GM12878 (cell line): ENCODE data around the gene HMGN4. TPM values are rescaled to one million over a fixed set of nuclear protein-coding genes. Genes with fewer than 3 reads are reported as not detected.

Source experiments
- PAX8 ChIP-seq: fragments of 450-650 bp; IDR thresholded peaks from 2 replicates; pipeline ENCODE4 v1.6.1; 2017; ENCODE audit warnings: mild to moderate bottlenecking, moderate library complexity
- PRDM15 ChIP-seq: fragments of 450-650 bp; formaldehyde crosslinking; IDR thresholded peaks from 2 replicates; pipeline ENCODE4 v1.4.0; 2020; ENCODE audit warnings: mild to moderate bottlenecking, moderate library complexity
- SKIL ChIP-seq: fragments of 450-650 bp; IDR thresholded peaks from 2 replicates; pipeline ENCODE4 v1.6.1; 2017; ENCODE audit warnings: mild to moderate bottlenecking, low read depth, inconsistent platforms; ENCODE audit not compliant: poor library complexity, severe bottlenecking
- polyA plus RNA-seq, 11 experiments: library from polyadenylated mRNA; depleted of rRNA in 4 of 11; unstranded in 6 of 11; stranded (reverse) in 5 of 11; fragments of >200 nt; fragmentation: Nextera tagmentation in 4 of 11; fragmentation: Illumina TruSeq in 1 of 11; extraction: Ambion mirVana in 4 of 11; extraction: Trizol in 1 of 11; gene quantifications; 1 replicate in 1 of 11; 2 replicates in 10 of 11; pipeline versions ENCODE4 v1.2.1 to v1.2.3, GENCODE V29; 2011 to 2016; ENCODE audit warnings: inconsistent platforms in 2 of 11, missing spikeins in 2 of 11, low read depth in 1 of 11
- total RNA-seq, 4 experiments: library from RNA; depleted of rRNA in 3 of 4; stranded (reverse); fragments of >200 nt in 3 of 4; fragmentation: Illumina TruSeq in 1 of 4; extraction: Trizol in 1 of 4; gene quantifications; 2 replicates each; pipeline versions ENCODE4 v1.2.1 to v1.2.3, GENCODE V29; 2013 to 2021

HMGN4 gene
- total and polyA plus RNA-seq, 10 of the 15 experiments (the other 5 are each of a cell fraction or from before 2014, with no cell fraction given): 26.7 to 99.1 (median 76.7) TPM

- TF ChIP-seq SKIL (no peak), PAX8 (no peak), PRDM15 (no peak)
These were observed 16.4 kb upstream of the HMGN4 start (continued) for GRCh38 chr6:26521600-26522391.
